Upper lobe of left lung (tissue), 4 donors: ENCODE results near the gene IPPK.

Experiments
- EP300 ChIP-seq, 4 donors: sonication (generic); formaldehyde crosslinking; IDR thresholded peaks; one replicate each; pipeline ENCODE4 v1.5.1; 2017; ENCODE audit warnings: antibody characterized with exemption in 4 of 4, control low read depth in 2 of 4
- POLR2A ChIP-seq, 4 donors: fragments of 450-650 bp; IDR thresholded peaks; one replicate each; pipeline ENCODE4 v1.5.1; 2016 to 2017; ENCODE audit warnings: antibody characterized with exemption in 4 of 4, mild to moderate bottlenecking in 2 of 4
- POLR2AphosphoS5 ChIP-seq, 2 donors: sonication (generic); formaldehyde crosslinking; IDR thresholded peaks; one replicate each; pipeline ENCODE4 v1.5.1; 2017; ENCODE audit warnings: antibody characterized with exemption in 2 of 2
- TF ChIP-seq, protein P1 (sequence below), 6 experiments: fragments of 450-650 bp in 4 of 6; fragments of 200-600 bp in 2 of 6; sonication (generic) in 2 of 6; IDR thresholded peaks; one replicate each; pipeline ENCODE4 v1.5.1; 2016 to 2019; ENCODE audit warnings: antibody characterized with exemption in 6 of 6

GRCh38 chr9:92564504-92564903 is 105.4 kb downstream of the IPPK start:
- TF ChIP-seq POLR2AphosphoS5 (IDR thresholded peaks at IDR 0.05) (no peak), EP300 (IDR thresholded peaks at IDR 0.05) (no peak), POLR2A (IDR thresholded peaks at IDR 0.05) (no peak)
- TF ChIP-seq, protein P1, sequence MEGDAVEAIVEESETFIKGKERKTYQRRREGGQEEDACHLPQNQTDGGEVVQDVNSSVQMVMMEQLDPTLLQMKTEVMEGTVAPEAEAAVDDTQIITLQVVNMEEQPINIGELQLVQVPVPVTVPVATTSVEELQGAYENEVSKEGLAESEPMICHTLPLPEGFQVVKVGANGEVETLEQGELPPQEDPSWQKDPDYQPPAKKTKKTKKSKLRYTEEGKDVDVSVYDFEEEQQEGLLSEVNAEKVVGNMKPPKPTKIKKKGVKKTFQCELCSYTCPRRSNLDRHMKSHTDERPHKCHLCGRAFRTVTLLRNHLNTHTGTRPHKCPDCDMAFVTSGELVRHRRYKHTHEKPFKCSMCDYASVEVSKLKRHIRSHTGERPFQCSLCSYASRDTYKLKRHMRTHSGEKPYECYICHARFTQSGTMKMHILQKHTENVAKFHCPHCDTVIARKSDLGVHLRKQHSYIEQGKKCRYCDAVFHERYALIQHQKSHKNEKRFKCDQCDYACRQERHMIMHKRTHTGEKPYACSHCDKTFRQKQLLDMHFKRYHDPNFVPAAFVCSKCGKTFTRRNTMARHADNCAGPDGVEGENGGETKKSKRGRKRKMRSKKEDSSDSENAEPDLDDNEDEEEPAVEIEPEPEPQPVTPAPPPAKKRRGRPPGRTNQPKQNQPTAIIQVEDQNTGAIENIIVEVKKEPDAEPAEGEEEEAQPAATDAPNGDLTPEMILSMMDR (IDR thresholded peaks at IDR 0.05): no peak
